OCI-LY7 (cell line): Measurements from ENCODE around the gene PRRT4. TPM values are rescaled to one million over a fixed set of nuclear protein-coding genes. Genes with fewer than 3 reads are reported as not detected.

ENCODE experiments used
- BruUV-seq: library from RNA; stranded (reverse); fragments of 400-500 nt; replicated peaks from 2 replicates; lab custom pipeline; 2021; lab: Mats Ljungman, UMichigan
- CTCF ChIA-PET: fragments of 300-600 bp; sonication (Branson Sonifier 250); formaldehyde crosslinking; loops from one replicate; lab custom pipeline; 2022; ENCODE audit warnings: antibody characterized with exemption; ENCODE audit not compliant: unreplicated experiment; lab: Charles Lee
- POLR2A ChIA-PET: fragments of 300-600 bp; sonication (Branson Sonifier 250); formaldehyde crosslinking; loops from one replicate; lab custom pipeline; 2022; ENCODE audit warnings: antibody characterized with exemption; lab: Charles Lee
- DNase-seq: peaks from one replicate; pipeline ENCODE4 v3.0.0-alpha.2; 2015; ENCODE audit warnings: low spot score
- H2AFZ ChIP-seq: fragments of 200-600 bp; sonication (generic), shearing (Covaris generic); 2 replicates; pipeline ENCODE4 v1.6.1; 2014; ENCODE audit warnings: mild to moderate bottlenecking, antibody characterized with exemption, low read length, moderate library complexity
- H3K27ac ChIP-seq: fragments of 200-600 bp; sonication (generic); 2 replicates; pipeline ENCODE4 v1.5.1; 2014; ENCODE audit warnings: mixed run types, low read depth, mild to moderate bottlenecking, moderate library complexity, low read length, inconsistent platforms; ENCODE audit not compliant: poor library complexity, severe bottlenecking
- H3K36me3 ChIP-seq: fragments of 200-600 bp; sonication (generic); 2 replicates; pipeline ENCODE4 v1.6.1; 2014; ENCODE audit warnings: mild to moderate bottlenecking, antibody characterized with exemption, low read length, moderate library complexity, mixed read lengths; ENCODE audit not compliant: insufficient read depth
- H3K4me1 ChIP-seq: fragments of 200-600 bp; sonication (generic); 2 replicates; pipeline ENCODE4 v1.5.1; 2014; ENCODE audit warnings: mild to moderate bottlenecking, low read length; ENCODE audit not compliant: insufficient read depth, poor library complexity, severe bottlenecking
- H3K4me2 ChIP-seq: fragments of 200-600 bp; sonication (generic); 2 replicates; pipeline ENCODE4 v1.6.1; 2014; ENCODE audit warnings: mild to moderate bottlenecking, low read length
- H3K4me3 ChIP-seq: fragments of 200-600 bp; sonication (generic); 2 replicates; pipeline ENCODE4 v1.5.1; 2014; ENCODE audit warnings: mild to moderate bottlenecking, low read depth, low read length; ENCODE audit not compliant: poor library complexity, severe bottlenecking
- H3K79me2 ChIP-seq: fragments of 200-600 bp; sonication (generic); 2 replicates; pipeline ENCODE4 v1.6.1; 2016; ENCODE audit warnings: low read depth, mild to moderate bottlenecking, low read length, moderate library complexity, mixed read lengths; ENCODE audit not compliant: insufficient read depth
- H3K9me2 ChIP-seq: fragments of 200-600 bp; sonication (generic); 2 replicates; pipeline ENCODE4 v1.6.1; 2016; ENCODE audit warnings: mild to moderate bottlenecking, low read length, mixed read lengths; ENCODE audit not compliant: insufficient read depth
- H3K9me3 ChIP-seq: fragments of 200-600 bp; sonication (generic); 2 replicates; pipeline ENCODE4 v1.6.1; 2014; ENCODE audit warnings: mild to moderate bottlenecking, mixed run types, low read length, mixed read lengths
- H4K20me1 ChIP-seq: fragments of 200-600 bp; sonication (generic); 2 replicates; pipeline ENCODE4 v1.6.1; 2014; ENCODE audit warnings: mild to moderate bottlenecking, antibody characterized with exemption, low read length, moderate library complexity, mixed read lengths; ENCODE audit not compliant: insufficient read depth
- CTCF ChIP-seq: fragments of 200-600 bp; sonication (generic); conservative IDR thresholded peaks from 2 replicates; pipeline ENCODE4 v1.5.1; 2014; ENCODE audit warnings: mild to moderate bottlenecking, antibody characterized with exemption, low read length, moderate library complexity, mixed read lengths
- EZH2phosphoT487 ChIP-seq: fragments of 200-600 bp; sonication (generic); IDR thresholded peaks from 2 replicates; pipeline ENCODE4 v1.6.1; 2018; ENCODE audit warnings: low read depth, borderline replicate concordance, mild to moderate bottlenecking, mixed run types, antibody characterized with exemption, low read length, moderate library complexity, mixed read lengths
- intact Hi-C: fragments of 100-400 bp; cut with micrococcal nuclease; formaldehyde crosslinking; loops from one replicate; pipeline ENCODE4 v1.10.0; 2022; ENCODE audit not compliant: unreplicated experiment
- total RNA-seq, 2 experiments: library from RNA; depleted of rRNA in 1 of 2; stranded (reverse); fragments of >200 nt in 1 of 2; shearing (Covaris generic) in 1 of 2; gene quantifications; 2 replicates each; pipeline ENCODE4 v1.2.3, GENCODE V29; 2014 to 2022

The PRRT4 gene
- total RNA-seq, 2 experiments from 2014 or later: not detected

- Histone ChIP-seq H3K4me3 (no peak overlapping the region), H3K4me1 (no peaks in the 10 kb centered on the region), H3K79me2 (no peaks in the 10 kb centered on the region), H3K9me3 (no peaks in the 10 kb centered on the region), H3K27ac (no peak overlapping the region), H3K9me2 (no peaks in the 10 kb centered on the region), H4K20me1 (no peaks in the 10 kb centered on the region), H3K4me2 (no peak overlapping the region), H2AFZ (no peak overlapping the region), H3K36me3 (no peaks in the 10 kb centered on the region)
- TF ChIP-seq EZH2phosphoT487 (no peak), CTCF (no peak)
- intact Hi-C loops: no loop called here
- no TSS peak for BruUV-seq
- ChIA-PET POLR2A (interaction anchor here (1.1 kb wide), 1 partner anchor 21 kb away, joined by 3 read pairs; no protein-coding TSS in a partner anchor), CTCF (interaction anchor here (0.6 kb wide), 1 partner anchor 142 kb away, joined by 3 read pairs; no protein-coding TSS in a partner anchor)
- DNase-seq: no peak
Observed at GRCh38 chr7:128350708-128351295, 10.7 kb downstream of the PRRT4 start.

- ChIA-PET POLR2A (no interaction called here), CTCF (no interaction called here)
- Histone ChIP-seq H3K36me3 (no peaks in the 10 kb centered on the region), H3K27ac (no peak overlapping the region), H3K9me2 (no peaks in the 10 kb centered on the region), H3K4me2 (no peak overlapping the region), H3K79me2 (no peaks in the 10 kb centered on the region), H3K4me3 (no peak overlapping the region), H2AFZ (no peak overlapping the region), H4K20me1 (no peaks in the 10 kb centered on the region), H3K4me1 (no peaks in the 10 kb centered on the region), H3K9me3 (no peaks in the 10 kb centered on the region)
- no peak for DNase-seq
- TF ChIP-seq EZH2phosphoT487: no peak
- no peak for TF ChIP-seq CTCF
- no TSS peak for BruUV-seq
- intact Hi-C loops: loop anchor here (10.0 kb wide), 1 partner anchor 1705 kb away; the partner anchor contains the start of gene ZC3HC1
Observed at GRCh38 chr7:128349466-128349825, 12.0 kb downstream of the PRRT4 start.

GRCh38 chr7:128347647-128348097, 13.8 kb downstream of the PRRT4 start:
- Histone ChIP-seq H3K9me2 (no peaks in the 10 kb centered on the region), H3K27ac (no peak overlapping the region), H3K79me2 (peaks cover 8% of the 10 kb centered on the region), H3K4me3 (no peak overlapping the region), H3K36me3 (no peaks in the 10 kb centered on the region), H3K9me3 (no peaks in the 10 kb centered on the region), H4K20me1 (no peaks in the 10 kb centered on the region), H3K4me1 (peaks cover 4% of the 10 kb centered on the region), H3K4me2 (no peak overlapping the region), H2AFZ (no peak overlapping the region)
- TF ChIP-seq EZH2phosphoT487: no peak
- peak; percentile 82 for TF ChIP-seq CTCF
- intact Hi-C loops: loop anchor here (1.0 to 10.0 kb wide), 3 partner anchors 40 to 1707 kb away; partner anchors contain the start of gene ZC3HC1
- DNase-seq: peak; percentile 49
- BruUV-seq: no TSS peak
- ChIA-PET POLR2A (interaction anchor here (0.5 to 1.0 kb wide), 4 partner anchors 10 to 155 kb away, joined by 3 read pairs; no protein-coding TSS in a partner anchor), CTCF (interaction anchor here (0.8 to 1.3 kb wide), 4 partner anchors 10 to 77 kb away, joined by 4 to 18 read pairs (median 4); no protein-coding TSS in a partner anchor)
